Stimulated activated CD4-positive, alpha-beta T cell treated with anti-CD3 and anti-CD28 coated beads, TNF-alpha, amount 100 ng/mL, for 48 hours (primary cell): ENCODE measurements around the gene RBM47.
"Not testable (repeated sequence)": the region's sequence is repeated elsewhere in the genome, so short reads cannot be mapped to it uniquely, and the experiment has no call there.

Source experiments
- DNase-seq, 3 donors: peaks; one replicate each; pipeline ENCODE4 v3.0.0-alpha.2; 2020; ENCODE audit warnings: low read depth in 3 of 3

RBM47 gene

GRCh38 chr4:40530961-40531635 is 98.6 kb downstream of the RBM47 start:
- no peak for DNase-seq

- no peak for DNase-seq
Observed at GRCh38 chr4:40526741-40527140, 102.9 kb downstream of the RBM47 start.

- no peak for DNase-seq
Observed at GRCh38 chr4:40525752-40526598, 103.7 kb downstream of the RBM47 start.

GRCh38 chr4:40524366-40525041 is 105.2 kb downstream of the RBM47 start:
- DNase-seq, result no peak

- no peak for DNase-seq
Observed at GRCh38 chr4:40523581-40523980, 106.1 kb downstream of the RBM47 start.

- no peak for DNase-seq
Observed at GRCh38 chr4:40521957-40522356, 107.7 kb downstream of the RBM47 start.

- no peak for DNase-seq
Observed at GRCh38 chr4:40520533-40520932, 109.1 kb downstream of the RBM47 start.

GRCh38 chr4:40517081-40517480 is 112.6 kb downstream of the RBM47 start:
- not testable (repeated sequence) for DNase-seq

- DNase-seq, result no peak
Observed at GRCh38 chr4:40516651-40517050, 113.0 kb downstream of the RBM47 start.

- DNase-seq, result no peak
Observed at GRCh38 chr4:40515398-40516293, 114.0 kb downstream of the RBM47 start.

- no peak for DNase-seq
Observed at GRCh38 chr4:40515037-40515397, 114.6 kb downstream of the RBM47 start.

GRCh38 chr4:40514497-40514951 is 115.1 kb downstream of the RBM47 start:
- DNase-seq, result no peak

GRCh38 chr4:40511036-40511614 is 118.5 kb downstream of the RBM47 start:
- DNase-seq, result no peak

- no peak for DNase-seq
Observed at GRCh38 chr4:40507977-40508376, 121.7 kb downstream of the RBM47 start.

- DNase-seq, result no peak
Observed at GRCh38 chr4:40506492-40506891, 123.2 kb downstream of the RBM47 start.

GRCh38 chr4:40506066-40506465 is 123.6 kb downstream of the RBM47 start:
- no peak for DNase-seq

- DNase-seq, result no peak
Observed at GRCh38 chr4:40502934-40503333, 126.7 kb downstream of the RBM47 start.

GRCh38 chr4:40502220-40502619 is 127.4 kb downstream of the RBM47 start:
- no peak for DNase-seq

GRCh38 chr4:40500781-40501180 is 128.9 kb downstream of the RBM47 start:
- DNase-seq, result no peak

- DNase-seq, result no peak
Observed at GRCh38 chr4:40493160-40493559, 136.5 kb downstream of the RBM47 start.

- DNase-seq, result no peak
Observed at GRCh38 chr4:40492691-40493090, 137.0 kb downstream of the RBM47 start.
